Endothelial cell of umbilical vein (primary cell): ENCODE results near the gene CX3CR1. TPM values are rescaled to one million over a fixed set of nuclear protein-coding genes. Genes with fewer than 3 reads are reported as not detected.

Experiments used
- BruUV-seq: library from RNA; stranded (reverse); fragments of 400-500 nt; replicated peaks from 2 replicates; lab custom pipeline; 2021; lab: Mats Ljungman, UMichigan
- CTCF ChIA-PET: fragments of 300-600, 350-600 bp; sonication (Branson Sonifier 250); formaldehyde crosslinking; loops from one replicate; lab custom pipeline; 2021; ENCODE audit warnings: antibody characterized with exemption, inconsistent platforms; lab: Charles Lee
- POLR2A ChIA-PET: fragments of 300-600, 350-600 bp; sonication (Branson Sonifier 250); formaldehyde crosslinking; loops from one replicate; lab custom pipeline; 2021; ENCODE audit warnings: antibody characterized with exemption, inconsistent platforms; lab: Charles Lee
- DNase-seq: peaks from one replicate; pipeline ENCODE4 v3.0.0-alpha.2; 2011; ENCODE audit warnings: low read depth, low spot score
- FAIRE-seq: peaks from 2 replicates; lab custom pipeline; 2011; peaks lifted over from hg19 to GRCh38; lab: Jason Lieb, UNC
- H2AFZ ChIP-seq: 2 replicates; pipeline ENCODE4 v1.6.0; 2012; ENCODE audit warnings: low read depth, low read length, control low read depth, inconsistent platforms
- H3K27ac ChIP-seq: 2 replicates; pipeline ENCODE4 v1.5.1; 2011; ENCODE audit warnings: low read depth, mild to moderate bottlenecking, control low read depth, low read length, moderate library complexity; ENCODE audit not compliant: insufficient read depth
- H3K27me3 ChIP-seq, 2 experiments: 2 replicates each; pipeline versions ENCODE4 v1.6.0 to v1.6.1; 2011; ENCODE audit warnings: low read length in 2 of 2, mixed read lengths in 1 of 2; ENCODE audit not compliant: control insufficient read depth in 2 of 2, insufficient read depth in 2 of 2
- H3K36me3 ChIP-seq, 2 experiments: 2 replicates in 1 of 2; 3 replicates in 1 of 2; pipeline ENCODE4 v1.5.1; 2011; ENCODE audit warnings: low read length in 2 of 2, mild to moderate bottlenecking in 1 of 2, moderate library complexity in 1 of 2; ENCODE audit not compliant: control insufficient read depth in 2 of 2, insufficient read depth in 2 of 2; ENCODE audit errors: extremely low read depth in 1 of 2
- H3K4me1 ChIP-seq: 3 replicates; pipeline ENCODE4 v1.5.1; 2011; ENCODE audit warnings: mild to moderate bottlenecking, low read length; ENCODE audit not compliant: control insufficient read depth, insufficient read depth; ENCODE audit errors: extremely low read depth
- H3K4me2 ChIP-seq: 2 replicates; pipeline ENCODE4 v1.6.1; 2011; ENCODE audit warnings: low read length, control low read depth, mixed read lengths; ENCODE audit not compliant: insufficient read depth
- H3K4me3 ChIP-seq, 3 experiments: fragments of 200-600 bp in 1 of 3; sonication (generic), shearing (Covaris generic) in 1 of 3; replicated peaks in 1 of 3; 2 replicates each; pipeline ENCODE4 v1.5.1; 2011 to 2016; ENCODE audit warnings: control low read depth in 3 of 3, low read length in 3 of 3, mild to moderate bottlenecking in 2 of 3, inconsistent platforms in 1 of 3, low read depth in 1 of 3, moderate library complexity in 1 of 3; ENCODE audit not compliant: insufficient read depth in 1 of 3
- H3K79me2 ChIP-seq: 2 replicates; pipeline ENCODE4 v1.6.0; 2012; ENCODE audit warnings: low read length, inconsistent platforms; ENCODE audit not compliant: control insufficient read depth, insufficient read depth
- H3K9ac ChIP-seq: replicated peaks from 2 replicates; pipeline ENCODE3; 2011; ENCODE audit warnings: low read length, control low read depth; ENCODE audit not compliant: insufficient read depth; ENCODE audit errors: extremely low read depth
- H3K9me1 ChIP-seq: replicated peaks from 3 replicates; pipeline ENCODE4 v1.6.0; 2011; ENCODE audit warnings: mild to moderate bottlenecking, low read length; ENCODE audit not compliant: control insufficient read depth, insufficient read depth; ENCODE audit errors: extremely low read depth
- H3K9me3 ChIP-seq: replicated peaks from 2 replicates; pipeline ENCODE4 v1.5.1; 2012; ENCODE audit warnings: low read length, inconsistent platforms; ENCODE audit not compliant: control insufficient read depth, insufficient read depth
- H4K20me1 ChIP-seq: replicated peaks from 2 replicates; pipeline ENCODE3; 2011; ENCODE audit warnings: mild to moderate bottlenecking, low read length; ENCODE audit not compliant: control insufficient read depth, insufficient read depth; ENCODE audit errors: extremely low read depth
- CTCF ChIP-seq, 2 donors: IDR thresholded peaks; 1 replicate in 1 of 2; 2 replicates in 1 of 2; pipeline ENCODE4 v1.5.1; 2011; ENCODE audit warnings: low read length in 2 of 2, mild to moderate bottlenecking in 2 of 2, moderate library complexity in 2 of 2, control low read depth in 1 of 2, inconsistent platforms in 1 of 2, low read depth in 1 of 2; ENCODE audit not compliant: insufficient read depth in 1 of 2; ENCODE audit errors: extremely low read depth in 1 of 2
- EZH2 ChIP-seq: IDR thresholded peaks from 2 replicates; pipeline ENCODE4 v1.6.1; 2012; ENCODE audit warnings: borderline replicate concordance, low read depth, mild to moderate bottlenecking, moderate library complexity, low read length, inconsistent platforms; ENCODE audit not compliant: severe bottlenecking
- FOS ChIP-seq: IDR thresholded peaks from 2 replicates; pipeline ENCODE4 v1.6.1; 2011; ENCODE audit warnings: mild to moderate bottlenecking, low read length, moderate library complexity, borderline replicate concordance; ENCODE audit not compliant: insufficient read depth
- GATA2 ChIP-seq: IDR thresholded peaks from 2 replicates; pipeline ENCODE4 v1.7.0; 2011; ENCODE audit warnings: low read depth, mild to moderate bottlenecking, moderate library complexity, mixed read lengths, low read length; ENCODE audit not compliant: insufficient read length, insufficient read depth
- JUN ChIP-seq: IDR thresholded peaks from 2 replicates; pipeline ENCODE4 v1.6.1; 2011; ENCODE audit warnings: borderline replicate concordance, low read depth; ENCODE audit not compliant: insufficient read length, insufficient read depth
- MAX ChIP-seq: IDR thresholded peaks from 2 replicates; pipeline ENCODE4 v1.6.1; 2011; ENCODE audit not compliant: insufficient read depth, insufficient read length
- MYC ChIP-seq: IDR thresholded peaks from one replicate; pipeline ENCODE4 v1.6.1; 2011; ENCODE audit warnings: mild to moderate bottlenecking, low read depth, low read length
- POLR2A ChIP-seq: IDR thresholded peaks from 2 replicates; pipeline ENCODE4 v1.6.1; 2012; ENCODE audit warnings: low read depth, mild to moderate bottlenecking, control low read depth, low read length
- POLR2AphosphoS5 ChIP-seq: IDR thresholded peaks from 2 replicates; pipeline ENCODE4 v1.6.1; 2012; ENCODE audit warnings: low read depth, mild to moderate bottlenecking, control low read depth, low read length, moderate library complexity; ENCODE audit not compliant: insufficient read depth
- dilution Hi-C: fragments of 300-500 bp; cut with MboI; formaldehyde crosslinking; loops from one replicate; pipeline ENCODE4 v1.15.0; 2019; ENCODE audit warnings: low sequenced_read_pairs; ENCODE audit not compliant: extremely low pct_ligation_motif_present
- intact Hi-C: fragments of 100-400 bp; cut with micrococcal nuclease; formaldehyde crosslinking; loops from one replicate; pipeline ENCODE4 v1.10.0; 2022
- polyA plus RNA-seq, 4 experiments: library from polyadenylated mRNA; depleted of rRNA in 3 of 4; stranded (reverse) in 3 of 4; unstranded in 1 of 4; fragments of >200 nt; gene quantifications; 2 replicates each; pipeline versions ENCODE4 v1.2.1 to v1.2.3, GENCODE V29; 2011 to 2012; ENCODE audit warnings: missing spikeins in 1 of 4
- total RNA-seq: library from RNA; stranded (reverse); gene quantifications from 2 replicates; pipeline ENCODE4 v1.2.3, GENCODE V29; 2021

The CX3CR1 gene
- total and polyA plus RNA-seq, 2 donors (not counting 3 experiments of a cell fraction or from before 2014, with no cell fraction given): not detected

GRCh38 chr3:39264053-39264452 lies 15.8 kb downstream of the CX3CR1 start:
- BruUV-seq: no TSS peak
- dilution Hi-C loops: no loop called here
- intact Hi-C loops: no loop called here
- Histone ChIP-seq H3K9ac (no peak overlapping the region), H3K36me3 (no peaks in the 10 kb centered on the region), H3K9me3 (no peaks in the 10 kb centered on the region), H2AFZ (no peak overlapping the region), H3K4me1 (no peaks in the 10 kb centered on the region), H3K27me3 (peaks cover 3 to 7% of the 10 kb centered on the region in 2 experiments), H3K9me1 (no peaks in the 10 kb centered on the region), H3K27ac (no peak overlapping the region), H3K4me3 (no peak overlapping the region), H3K79me2 (no peaks in the 10 kb centered on the region), H4K20me1 (no peaks in the 10 kb centered on the region), H3K4me2 (no peak overlapping the region)
- FAIRE-seq (no peak), DNase-seq (no peak)
- ChIA-PET CTCF (no interaction called here), POLR2A (no interaction called here)
- TF ChIP-seq MAX: no peak
- TF ChIP-seq FOS: no peak
- no peak for TF ChIP-seq GATA2
- no peak for TF ChIP-seq POLR2AphosphoS5
- no peak for TF ChIP-seq CTCF (IDR thresholded peaks at IDR 0.05; ENCODE audit: extremely low read depth in 1 of 2, insufficient read depth in 1 of 2, low read depth in 1 of 2, low read length in 2 of 2)
- no peak for TF ChIP-seq POLR2A
- TF ChIP-seq JUN: no peak
- TF ChIP-seq EZH2: no peak
- TF ChIP-seq MYC: no peak
